HG02884 (cell line): ENCODE measurements around the gene GNB3.
A peak's percentile ranks its signal among the peaks of the same experiment; 100 is the strongest.
"Not testable (repeated sequence)": the region's sequence is repeated elsewhere in the genome, so short reads cannot be mapped to it uniquely, and the experiment has no call there.

Source experiments
- ATAC-seq: cut with Tn5 transposase; IDR thresholded peaks from one replicate; pipeline ENCODE4 v1.9.1; 2021; ENCODE audit warnings: mild to moderate bottlenecking, moderate library complexity; ENCODE audit not compliant: unreplicated experiment

Gene GNB3

GRCh38 chr12:6858799-6859198, 18.1 kb downstream of the GNB3 start:
- ATAC-seq, result no peak

- no peak for ATAC-seq
Observed at GRCh38 chr12:6860116-6860515, 19.4 kb downstream of the GNB3 start.

- no peak for ATAC-seq
Observed at GRCh38 chr12:6860942-6861341, 20.2 kb downstream of the GNB3 start.

- no peak for ATAC-seq
Observed at GRCh38 chr12:6861391-6861790, 20.7 kb downstream of the GNB3 start.

DNA sequence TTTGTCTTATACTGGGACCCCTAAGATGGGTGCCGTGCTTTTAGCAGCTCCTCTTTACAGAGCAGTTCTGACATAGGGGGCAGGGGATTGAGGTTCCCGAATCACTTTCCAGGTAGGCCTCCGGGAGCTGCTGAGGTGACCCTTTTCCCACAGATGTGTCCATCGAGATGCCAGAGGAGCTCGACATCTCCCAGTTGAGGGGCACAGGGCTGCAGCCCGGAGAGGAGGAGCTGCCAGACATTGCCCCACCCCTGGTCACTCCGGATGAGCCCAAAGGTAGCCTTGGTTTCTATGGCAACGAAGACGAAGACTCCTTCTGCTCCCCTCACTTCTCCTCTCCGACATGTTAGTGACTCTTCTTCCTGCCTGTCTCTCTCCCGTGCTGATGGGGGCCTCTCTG, 22.3 kb downstream of the GNB3 start:
- no peak for ATAC-seq

DNA sequence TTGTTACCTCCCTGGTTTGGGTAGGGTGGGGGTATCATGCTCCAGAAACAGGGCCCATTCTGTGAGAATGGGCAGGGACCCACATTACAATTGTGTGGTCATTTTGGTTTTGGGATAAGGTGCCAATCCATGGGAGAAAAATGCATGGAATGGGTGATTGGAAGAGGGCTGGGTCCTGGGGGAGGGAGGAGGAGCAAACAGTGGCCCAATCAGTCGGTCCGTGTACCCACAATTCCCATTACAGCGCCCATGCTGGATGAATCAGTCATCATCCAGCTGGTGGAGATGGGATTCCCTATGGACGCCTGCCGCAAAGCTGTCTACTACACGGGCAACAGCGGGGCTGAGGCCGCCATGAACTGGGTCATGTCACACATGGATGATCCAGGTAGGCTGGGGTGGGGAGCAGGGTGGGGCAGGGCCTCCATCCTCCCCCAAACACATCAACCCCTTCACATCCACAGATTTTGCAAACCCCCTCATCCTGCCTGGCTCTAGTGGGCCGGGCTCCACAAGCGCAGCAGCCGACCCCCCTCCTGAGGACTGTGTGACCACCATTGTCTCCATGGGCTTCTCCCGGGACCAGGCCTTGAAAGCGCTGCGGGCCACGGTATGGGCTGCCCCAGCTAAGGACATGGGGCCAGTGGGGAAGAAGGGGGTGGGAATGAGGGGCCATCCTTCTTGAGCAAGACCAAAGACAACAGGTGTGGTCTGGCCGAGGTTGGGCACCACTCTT, 23.0 kb downstream of the GNB3 start:
- ATAC-seq, result no peak

DNA sequence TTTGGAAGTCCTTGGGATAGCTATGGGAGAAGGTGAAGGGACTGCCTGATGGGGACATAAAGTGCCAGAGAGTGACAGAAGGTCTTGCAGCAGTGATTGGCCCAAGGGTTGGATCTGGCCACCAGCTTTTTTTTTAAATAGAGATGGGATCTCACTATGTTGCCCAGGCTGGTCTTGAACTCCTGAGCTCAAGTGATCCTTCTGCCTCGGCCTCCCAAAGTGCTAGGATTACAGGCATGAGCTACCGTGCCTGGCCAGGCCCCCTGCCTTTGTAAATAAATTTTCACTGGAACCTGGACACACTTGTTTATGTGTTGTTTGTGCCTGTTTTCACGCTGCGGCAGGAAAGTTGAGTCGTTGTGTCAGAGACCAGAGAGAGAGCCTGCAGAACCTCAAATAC, 24.6 kb downstream of the GNB3 start:
- not testable (repeated sequence) for ATAC-seq

GRCh38 chr12:6866163-6866919, 25.6 kb downstream of the GNB3 start:
- ATAC-seq, result no peak

- no peak for ATAC-seq
Observed at GRCh38 chr12:6866920-6867412, 26.2 kb downstream of the GNB3 start.

DNA sequence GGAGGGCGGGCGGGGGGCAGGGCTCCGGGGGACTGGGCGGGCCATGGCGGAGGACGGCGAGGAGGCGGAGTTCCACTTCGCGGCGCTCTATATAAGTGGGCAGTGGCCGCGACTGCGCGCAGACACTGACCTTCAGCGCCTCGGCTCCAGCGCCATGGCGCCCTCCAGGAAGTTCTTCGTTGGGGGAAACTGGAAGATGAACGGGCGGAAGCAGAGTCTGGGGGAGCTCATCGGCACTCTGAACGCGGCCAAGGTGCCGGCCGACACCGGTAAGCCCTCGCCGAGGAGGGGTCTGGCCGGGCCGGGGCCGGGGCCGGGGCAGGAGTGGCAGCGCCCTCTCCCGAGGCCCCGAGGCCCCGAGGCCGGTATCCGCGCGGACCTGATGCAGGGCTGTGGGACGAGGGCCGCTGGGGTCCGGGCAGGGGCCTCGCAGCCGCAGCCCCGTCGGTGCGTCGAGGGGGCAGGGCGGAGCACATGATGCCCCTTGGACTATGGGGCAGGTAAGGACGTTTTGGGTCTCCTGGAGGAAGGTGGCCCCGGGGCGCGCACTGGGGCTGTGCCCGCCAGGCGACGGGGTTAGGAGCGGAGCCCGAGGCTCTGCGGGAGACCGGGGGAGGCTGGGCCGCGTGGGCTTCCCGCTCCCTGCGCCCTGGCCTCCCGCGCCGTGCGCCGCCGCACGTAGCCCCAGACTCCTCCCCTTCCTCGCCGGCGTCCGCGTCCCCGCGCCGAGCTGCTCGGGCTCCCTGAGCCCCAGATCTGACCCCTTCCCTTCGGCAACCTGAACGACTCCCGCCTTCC, 26.9 kb downstream of the GNB3 start, which contains the start of gene TPI1:
TPI1 (plus strand) TSS at position 119 of the 798 bp plus-strand sequence; CDS start at position 155, 36 bp downstream.
- ATAC-seq, result peak; percentile 52

DNA sequence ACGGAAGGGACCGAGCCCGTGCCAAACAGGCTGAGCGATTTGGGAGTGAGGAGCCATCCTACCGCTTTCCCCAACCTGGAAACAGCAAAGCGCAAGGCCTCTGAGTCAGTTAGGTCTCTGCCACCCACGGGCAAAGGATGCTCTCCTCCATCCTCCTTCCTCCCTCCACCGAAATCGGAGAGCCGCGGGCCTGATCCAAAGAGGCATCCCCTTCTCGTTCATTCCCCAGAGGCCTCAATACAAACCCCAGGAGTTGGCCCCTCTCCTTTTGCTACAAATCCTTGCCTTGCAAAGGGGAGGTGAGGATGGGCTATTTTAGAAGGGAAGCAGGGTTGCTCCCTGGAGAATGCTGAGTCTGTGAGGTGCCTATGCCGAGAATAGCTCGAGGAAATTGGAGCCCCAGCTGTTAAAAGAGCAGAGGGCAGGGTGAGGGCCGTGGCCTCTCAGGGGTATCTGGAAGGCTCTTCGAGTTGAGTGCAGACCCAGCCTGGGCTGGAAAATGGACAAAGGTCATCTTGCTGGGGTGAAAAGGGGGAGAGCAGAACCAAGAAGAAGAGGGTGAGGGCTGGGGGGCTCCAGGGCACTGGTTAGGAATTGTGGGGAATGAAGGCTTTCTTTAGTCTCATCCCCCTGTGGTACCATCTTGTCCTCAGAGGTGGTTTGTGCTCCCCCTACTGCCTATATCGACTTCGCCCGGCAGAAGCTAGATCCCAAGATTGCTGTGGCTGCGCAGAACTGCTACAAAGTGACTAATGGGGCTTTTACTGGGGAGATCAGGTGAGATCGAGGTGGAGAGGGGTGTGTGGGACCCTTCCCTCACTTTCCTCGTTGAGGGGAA, 27.7 kb downstream of the GNB3 start:
- no peak for ATAC-seq

DNA sequence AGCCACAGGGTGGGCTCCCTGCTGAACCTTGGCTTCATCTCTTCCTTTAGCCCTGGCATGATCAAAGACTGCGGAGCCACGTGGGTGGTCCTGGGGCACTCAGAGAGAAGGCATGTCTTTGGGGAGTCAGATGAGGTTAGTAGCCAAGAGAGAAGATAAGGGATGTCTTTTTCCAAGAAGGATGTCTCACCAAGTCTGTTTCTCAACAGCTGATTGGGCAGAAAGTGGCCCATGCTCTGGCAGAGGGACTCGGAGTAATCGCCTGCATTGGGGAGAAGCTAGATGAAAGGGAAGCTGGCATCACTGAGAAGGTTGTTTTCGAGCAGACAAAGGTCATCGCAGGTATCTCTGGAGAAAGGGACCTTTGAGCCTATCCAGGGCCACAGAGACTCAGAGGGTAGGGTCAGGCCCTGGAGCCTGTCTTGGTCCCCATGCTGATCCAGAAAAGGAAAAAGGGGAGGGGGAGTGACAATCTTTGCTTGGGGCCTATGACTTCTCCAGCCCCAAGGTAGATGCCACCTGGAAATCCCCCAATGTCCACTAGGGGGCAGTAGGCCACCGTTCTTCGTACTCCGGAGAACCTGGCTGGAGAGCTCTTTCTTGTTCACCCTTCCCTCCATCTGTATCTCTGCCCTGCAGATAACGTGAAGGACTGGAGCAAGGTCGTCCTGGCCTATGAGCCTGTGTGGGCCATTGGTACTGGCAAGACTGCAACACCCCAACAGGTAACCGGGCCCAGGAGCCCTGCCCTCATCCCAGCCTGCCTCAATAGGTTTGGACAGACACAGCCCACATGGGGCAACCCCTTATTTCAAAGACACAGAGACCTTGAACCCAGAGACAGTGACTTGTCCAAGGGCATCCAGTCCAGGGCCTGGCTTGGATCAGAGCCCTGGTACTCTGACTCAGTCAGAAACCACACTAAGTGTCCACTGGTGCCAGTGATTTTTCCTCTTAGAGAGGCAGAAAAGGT, 28.6 kb downstream of the GNB3 start:
- no peak for ATAC-seq

- ATAC-seq, result not testable (repeated sequence)
Observed at GRCh38 chr12:6870304-6870703, 29.6 kb downstream of the GNB3 start.

- ATAC-seq, result no peak
Observed at GRCh38 chr12:6871052-6871957, 30.6 kb downstream of the GNB3 start.

- ATAC-seq, result no peak
Observed at GRCh38 chr12:6872073-6873048, 31.6 kb downstream of the GNB3 start.

DNA sequence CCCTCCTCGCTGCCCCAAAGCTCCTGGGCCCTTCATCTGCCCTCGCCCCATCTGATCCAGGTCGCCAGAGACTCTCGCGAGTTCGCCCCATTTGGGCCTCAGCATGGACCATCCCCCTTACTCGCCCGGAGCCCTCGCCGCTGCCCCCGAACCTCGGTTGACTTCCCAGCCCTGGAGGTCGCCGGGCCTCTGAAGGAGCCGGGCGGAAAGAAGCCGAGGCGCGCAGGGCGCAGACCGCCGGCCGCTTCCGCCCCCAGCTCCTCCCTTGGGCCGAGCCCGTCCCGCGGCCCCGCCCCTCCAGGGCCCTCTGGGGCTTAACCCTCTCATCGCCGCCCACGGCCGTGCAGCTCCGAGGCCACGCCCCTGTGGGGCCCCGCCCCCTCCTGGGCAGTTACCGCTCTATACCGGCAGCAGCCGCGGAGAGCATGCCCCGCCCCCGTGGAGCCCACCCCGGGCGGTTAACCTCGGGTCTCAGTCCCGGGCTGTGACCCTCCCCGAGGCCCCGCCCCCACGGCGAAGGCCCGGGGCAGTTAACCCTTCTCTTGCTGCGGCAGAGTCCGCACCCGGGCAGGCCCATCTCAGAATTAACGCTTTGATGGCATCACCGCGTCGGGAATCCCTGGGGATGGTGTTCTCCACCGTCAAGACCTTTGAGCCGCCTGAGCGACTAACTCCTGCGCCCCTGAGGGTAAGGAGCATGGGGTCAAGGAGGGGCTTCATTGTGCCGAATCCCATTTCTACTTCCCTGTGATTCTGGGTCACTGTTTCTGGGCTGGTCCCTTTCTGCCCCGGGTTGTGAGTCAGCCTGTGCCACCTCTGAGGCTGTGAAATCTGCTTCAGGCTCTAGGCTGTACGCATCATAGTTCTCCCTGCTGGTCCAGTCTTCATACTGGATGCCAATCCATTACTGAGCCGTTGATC, 32.6 kb downstream of the GNB3 start, which contains the start of gene SPSB2:
SPSB2 (minus strand) TSS at position 210 of the 921 bp plus-strand sequence. CDS start 402 bp downstream, outside the sequence.
- ATAC-seq, result peak; percentile 70
